ENCODE measurements around the gene FBLIM1.
A peak's percentile ranks its signal among the peaks of the same experiment; 100 is the strongest.
"Not testable (repeated sequence)": the region's sequence is repeated elsewhere in the genome, so short reads cannot be mapped to it uniquely, and the experiment has no call there.

The FBLIM1 gene

DNA sequence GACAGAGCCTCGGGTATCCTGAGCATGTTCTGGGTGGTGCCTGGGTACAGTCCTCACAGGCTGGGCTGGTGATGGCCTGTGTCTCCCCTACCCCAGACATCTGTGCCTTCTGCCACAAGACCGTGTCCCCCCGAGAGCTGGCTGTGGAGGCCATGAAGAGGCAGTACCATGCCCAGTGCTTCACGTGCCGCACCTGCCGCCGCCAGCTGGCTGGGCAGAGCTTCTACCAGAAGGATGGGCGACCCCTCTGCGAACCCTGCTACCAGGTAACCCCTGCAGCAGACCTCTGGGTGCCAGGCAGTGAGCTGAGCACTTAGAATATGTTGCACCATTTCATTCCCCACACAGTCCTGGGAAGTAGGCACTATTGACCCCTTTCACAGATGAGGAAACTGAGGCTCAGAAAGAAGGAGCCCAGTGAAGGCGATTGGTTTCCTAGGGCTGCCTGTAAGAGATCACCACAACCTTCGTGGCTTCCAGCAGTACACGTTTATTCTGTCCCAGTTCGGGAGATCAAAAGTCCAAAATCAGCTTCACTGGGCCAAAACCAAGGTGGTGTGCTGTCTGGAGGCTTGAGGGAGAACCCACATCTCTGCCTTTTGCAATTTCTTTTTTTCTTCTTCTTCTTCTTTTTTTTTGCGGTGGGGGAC lies 11.8 kb downstream of the FBLIM1 start:
- DNase-seq, result no peak

DNA sequence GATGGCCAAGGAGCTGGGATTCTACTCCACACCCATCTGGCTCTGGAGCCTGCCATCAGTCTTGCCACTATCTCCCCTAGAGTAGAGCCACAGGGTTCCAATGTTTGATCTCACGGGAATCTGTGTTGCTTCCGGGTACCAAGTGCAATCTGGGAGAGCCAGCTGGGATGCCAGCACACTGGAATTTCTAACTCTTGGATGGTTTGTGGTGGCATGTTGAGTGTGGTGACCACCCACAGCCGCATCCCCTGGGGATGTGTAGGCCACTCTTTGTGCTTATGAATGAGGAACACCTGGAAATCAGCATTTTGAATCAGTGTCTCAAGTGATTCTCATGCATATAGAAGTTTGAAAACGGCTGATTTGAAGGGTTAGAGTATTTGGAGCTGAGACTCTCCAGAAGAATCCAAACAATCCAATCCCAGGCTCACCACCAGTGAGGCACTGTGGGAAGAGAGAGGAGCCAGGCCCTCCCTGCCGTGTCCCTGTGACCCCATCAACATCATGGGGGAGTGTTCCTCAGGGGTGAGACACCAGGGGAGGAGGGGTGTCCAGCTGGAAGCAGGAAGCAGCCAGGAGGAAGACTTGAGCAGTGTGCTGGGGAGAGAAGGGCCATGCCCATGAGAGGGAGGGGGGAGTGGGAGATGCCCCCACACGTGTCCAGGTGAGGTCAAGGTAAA lies 13.4 kb downstream of the FBLIM1 start:
- no peak for DNase-seq

- DNase-seq, result no peak
Observed at GRCh38 chr1:15775706-15776105, 17.1 kb downstream of the FBLIM1 start.

DNA sequence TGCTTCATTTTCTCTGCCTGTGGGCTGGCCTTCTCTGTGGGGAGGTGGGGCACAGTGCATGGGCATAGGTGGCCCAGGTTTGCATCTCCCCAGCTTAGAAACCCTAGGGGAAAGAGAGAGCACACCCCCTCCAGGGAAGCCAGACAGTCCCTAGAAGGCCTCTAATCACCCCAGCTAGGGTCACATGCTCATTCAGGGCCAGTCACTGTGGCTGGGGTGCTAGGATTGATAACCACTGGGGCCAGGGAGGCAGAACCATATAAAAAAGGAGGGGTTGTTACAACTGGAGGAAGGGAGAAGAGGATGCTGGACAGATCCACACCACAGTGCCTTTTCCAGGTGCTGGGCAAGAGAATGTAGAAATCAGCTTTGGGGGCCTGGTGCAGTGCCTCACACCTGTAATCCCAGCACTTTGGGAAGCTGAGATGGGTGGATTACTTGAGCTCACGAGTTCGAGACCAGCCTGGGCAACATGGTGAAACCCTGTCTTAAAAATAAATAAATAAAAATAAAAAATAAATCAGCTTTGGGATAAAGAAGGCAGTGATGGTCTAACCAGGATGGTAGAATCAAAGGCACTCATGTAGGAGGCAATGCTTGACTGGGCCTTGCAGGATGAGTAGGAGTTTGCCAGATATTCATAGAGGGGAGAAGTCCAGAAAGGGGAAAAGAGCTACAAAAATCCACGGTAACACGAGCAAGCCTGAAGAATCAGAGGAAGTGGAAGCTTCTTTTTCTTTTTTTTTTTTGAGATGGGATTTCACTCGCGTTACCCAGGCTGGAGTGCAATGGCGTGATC lies 19.5 kb downstream of the FBLIM1 start:
- DNase-seq, result no peak

GRCh38 chr1:15785683-15786082 lies 27.1 kb downstream of the FBLIM1 start:
- DNase-seq, result no peak

DNA sequence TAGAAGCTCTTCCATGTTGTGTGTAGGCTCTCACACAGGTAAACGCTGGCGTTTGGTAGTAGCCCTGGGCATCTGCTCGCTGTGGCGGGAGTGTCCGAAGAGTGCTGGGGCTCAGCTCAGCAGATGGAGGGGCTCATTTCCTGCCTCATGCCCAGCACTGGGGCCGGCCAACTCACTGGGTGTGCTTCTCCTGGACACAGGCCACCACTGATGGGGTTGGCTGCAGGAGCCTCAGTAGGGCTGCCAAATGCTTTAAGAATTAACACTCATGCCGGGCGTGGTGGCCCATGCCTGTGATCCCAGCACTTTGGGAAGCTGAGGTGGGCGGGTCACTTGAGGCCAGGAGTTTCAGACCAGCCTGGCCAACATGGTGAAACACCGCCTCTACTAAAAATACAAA lies 28.0 kb downstream of the FBLIM1 start:
- no peak for DNase-seq

DNA sequence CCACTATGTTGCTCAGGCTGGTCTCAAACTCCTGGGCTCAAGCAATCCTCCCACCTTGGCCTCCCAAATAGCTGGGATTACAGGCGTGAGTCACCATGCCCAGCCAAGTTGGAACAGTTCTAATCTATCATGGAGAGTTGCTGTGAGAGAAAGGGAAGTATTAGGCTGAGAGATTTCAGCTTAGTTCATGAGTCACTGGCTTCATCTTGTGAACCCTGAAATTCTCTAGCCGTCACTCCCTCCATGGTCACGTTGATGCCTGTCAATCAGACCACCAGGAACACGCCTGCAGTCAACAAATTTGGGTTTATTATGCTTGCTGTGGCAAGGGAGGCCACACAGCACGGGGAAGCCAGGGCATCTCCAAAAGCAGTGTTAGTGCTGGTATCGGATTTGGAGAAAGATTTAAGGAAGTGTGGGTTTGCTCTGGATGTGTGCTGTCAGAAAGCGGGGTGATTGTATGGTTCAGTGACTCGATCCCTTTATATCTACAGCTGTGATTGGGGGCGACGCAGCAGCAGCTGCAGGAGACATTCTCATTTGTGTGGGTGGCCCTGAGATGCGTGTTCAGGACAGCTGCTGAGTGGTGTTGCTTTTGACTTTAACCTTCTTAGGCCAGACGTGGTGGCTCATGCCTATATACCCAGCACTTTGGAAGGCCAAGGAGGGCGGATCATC lies 30.2 kb downstream of the FBLIM1 start:
- DNase-seq, result no peak

DNA sequence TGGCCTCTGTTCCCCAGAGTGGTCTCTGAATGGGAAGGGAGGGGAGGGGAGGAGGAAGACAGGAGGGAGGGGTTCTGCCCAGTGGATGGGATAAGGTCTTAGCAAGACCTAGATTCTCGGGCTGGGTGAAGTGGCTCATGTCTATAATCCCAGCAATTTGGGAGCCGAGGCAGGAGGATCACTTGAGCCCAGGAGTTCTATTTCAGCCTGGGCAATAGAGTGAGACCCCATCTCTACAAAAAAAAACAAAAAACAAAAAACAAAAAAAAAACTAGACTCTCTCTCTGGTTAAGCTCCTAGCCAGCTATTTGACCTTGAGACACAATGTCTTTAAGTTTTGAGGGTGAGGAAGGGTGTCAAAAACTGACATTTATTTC lies 37.5 kb downstream of the FBLIM1 start:
- DNase-seq, result no peak

- DNase-seq, result no peak
Observed at GRCh38 chr1:15797614-15798390, 39.2 kb downstream of the FBLIM1 start.

- peak; percentile 8 for DNase-seq
Observed at GRCh38 chr1:15799004-15799867, 40.6 kb downstream of the FBLIM1 start.

DNA sequence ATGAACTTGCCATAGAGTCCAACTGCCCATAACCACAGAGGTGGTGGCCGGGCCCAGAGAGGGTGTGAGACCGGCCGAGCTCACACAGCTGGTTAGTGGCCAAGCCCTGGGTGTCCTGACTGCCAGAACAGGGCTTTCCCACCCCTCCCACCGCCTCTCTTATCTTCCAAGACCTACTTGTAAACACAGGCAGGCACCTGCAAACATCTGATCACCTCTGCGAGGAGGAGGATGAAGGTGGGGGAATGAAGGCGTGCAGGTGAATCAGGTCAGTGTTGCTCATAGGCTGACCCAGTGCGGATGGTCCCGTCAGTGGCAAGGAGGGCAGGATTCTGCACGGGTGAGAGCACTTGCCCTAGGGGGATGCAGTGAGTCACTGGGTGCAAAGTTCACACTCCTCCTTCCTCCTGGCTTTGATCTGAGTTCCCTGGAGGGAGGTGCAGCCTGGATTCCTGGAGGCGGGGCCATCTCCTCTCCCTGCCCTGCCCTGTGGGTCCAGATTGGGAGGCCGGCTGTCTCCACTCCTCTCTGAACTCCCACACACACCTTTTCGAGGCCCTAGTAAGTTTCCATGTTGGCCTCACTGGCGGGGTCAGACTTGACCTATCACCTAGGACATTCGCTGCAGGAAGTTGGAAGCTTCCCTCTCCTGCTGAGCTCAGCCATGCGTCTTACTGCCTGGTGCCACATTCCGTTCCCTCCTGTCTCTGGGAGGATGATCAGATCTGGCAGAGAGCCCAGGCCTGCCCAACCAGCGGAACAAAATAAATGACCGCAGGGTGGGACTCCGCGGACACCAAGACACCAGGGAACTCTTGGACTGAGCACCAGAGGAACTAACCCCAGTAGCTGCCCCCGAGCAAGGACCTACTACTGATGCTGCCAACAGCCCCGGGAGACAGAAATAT lies 41.6 kb downstream of the FBLIM1 start:
- no peak for DNase-seq

GRCh38 chr1:15802234-15802965 lies 43.8 kb downstream of the FBLIM1 start:
- no peak for DNase-seq

- peak; percentile 26 for DNase-seq
Observed at GRCh38 chr1:15803380-15803779, 44.8 kb downstream of the FBLIM1 start.

GRCh38 chr1:15804060-15804459 lies 45.5 kb downstream of the FBLIM1 start:
- no peak for DNase-seq

GRCh38 chr1:15807121-15807520 lies 48.5 kb downstream of the FBLIM1 start:
- DNase-seq, result no peak

DNA sequence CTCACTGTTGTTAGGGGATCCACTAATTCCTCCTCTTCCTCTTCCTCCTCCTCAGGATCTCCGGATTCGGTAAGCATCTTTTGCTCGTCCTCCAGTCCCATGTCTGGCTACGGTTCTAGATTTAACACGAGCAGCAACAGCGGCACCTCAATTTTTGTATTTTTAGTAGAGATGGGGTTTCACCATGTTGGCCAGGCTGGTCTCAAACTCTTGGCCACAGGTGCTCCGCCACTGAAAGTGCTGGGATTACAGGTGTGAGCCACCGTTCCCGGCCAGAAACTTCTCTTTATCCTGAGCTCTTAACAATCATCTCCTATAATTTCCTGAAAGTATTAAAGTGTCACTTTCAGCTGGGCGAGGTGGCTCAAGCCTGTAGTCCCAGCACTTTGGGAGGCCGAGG lies 49.0 kb downstream of the FBLIM1 start, which contains the start of gene UQCRHL:
Gene UQCRHL, minus strand, starts transcription at position 101 of the 400 bp plus-strand sequence. Its CDS starts 0 bp downstream, at position 101.
- DNase-seq, result not testable (repeated sequence)

- DNase-seq, result no peak
Observed at GRCh38 chr1:15808955-15809354, 50.4 kb downstream of the FBLIM1 start.

DNA sequence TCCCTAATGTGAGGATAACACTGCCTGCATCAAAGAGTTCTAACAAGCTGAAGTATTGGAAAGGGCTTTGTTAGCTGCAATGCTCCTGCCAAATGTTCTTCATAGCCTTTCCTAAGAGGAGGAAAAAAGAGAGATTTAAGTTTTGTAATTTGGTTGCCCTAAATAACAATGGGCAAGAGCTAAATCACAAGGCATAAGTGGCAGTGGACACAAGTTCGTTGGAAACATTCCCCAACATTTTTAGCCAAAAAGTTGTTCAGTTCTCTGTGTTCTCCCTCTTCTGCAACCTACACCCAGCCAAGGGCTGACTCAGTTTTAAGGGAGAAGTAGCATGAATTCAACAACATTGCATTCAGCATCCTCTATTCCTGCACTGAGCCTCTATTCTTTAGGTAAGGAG lies 51.5 kb downstream of the FBLIM1 start:
- no peak for DNase-seq

GRCh38 chr1:15816674-15817073 lies 58.1 kb downstream of the FBLIM1 start:
- peak; percentile 35 for DNase-seq

GRCh38 chr1:15820478-15820877 lies 61.9 kb downstream of the FBLIM1 start:
- no peak for DNase-seq

Measured in activated CD4-positive, alpha-beta T cell treated with anti-CD3 and anti-CD28 coated beads, Interleukin-2, amount 50 U/mL, for 16 hours (primary cell).